GM12878 (cell line): ENCODE data around the gene ZNF582. TPM values are rescaled to one million over a fixed set of nuclear protein-coding genes. Genes with fewer than 3 reads are reported as not detected.

Experiments used
- BACH1 ChIP-seq: fragments of 450-650 bp; IDR thresholded peaks from 2 replicates; pipeline ENCODE4 v1.6.1; 2017; ENCODE audit warnings: mild to moderate bottlenecking, borderline replicate concordance
- BCL11A ChIP-seq: IDR thresholded peaks from 2 replicates; pipeline ENCODE4 v1.6.1; 2011; ENCODE audit warnings: low read depth, low read length
- CREM ChIP-seq: IDR thresholded peaks from 2 replicates; pipeline ENCODE4 v1.6.1; 2014; ENCODE audit warnings: antibody characterized with exemption, low read depth
- CUX1 ChIP-seq: IDR thresholded peaks from 2 replicates; pipeline ENCODE4 v1.6.1; 2012; ENCODE audit warnings: improper control_type of control experiment, low read depth, low read length; ENCODE audit not compliant: insufficient replicate concordance
- E2F4 ChIP-seq: IDR thresholded peaks from 2 replicates; pipeline ENCODE4 v1.6.1; 2012; ENCODE audit warnings: low read depth, low read length, improper control_type of control experiment
- IKZF2 ChIP-seq, 2 experiments: fragments of 450-650 bp; IDR thresholded peaks; 2 replicates each; pipeline ENCODE4 v1.6.1; 2017; ENCODE audit warnings: mild to moderate bottlenecking in 2 of 2, moderate library complexity in 2 of 2
- JUNB ChIP-seq: IDR thresholded peaks from 2 replicates; pipeline ENCODE4 v1.6.1; 2016; ENCODE audit warnings: antibody characterized with exemption, mild to moderate bottlenecking
- KDM1A ChIP-seq: fragments of 200-600 bp; sonication (generic); IDR thresholded peaks from 2 replicates; pipeline ENCODE4 v1.6.1; 2016; ENCODE audit warnings: borderline replicate concordance
- MEF2B ChIP-seq: fragments of 450-650 bp; IDR thresholded peaks from 2 replicates; pipeline ENCODE4 v1.6.1; 2018; ENCODE audit warnings: mild to moderate bottlenecking, moderate library complexity; ENCODE audit not compliant: partially characterized antibody, poor library complexity, severe bottlenecking
- NR2F1 ChIP-seq: fragments of 450-650 bp; conservative IDR thresholded peaks from 2 replicates; pipeline ENCODE4 v1.6.1; 2017; ENCODE audit warnings: mild to moderate bottlenecking
- RAD51 ChIP-seq: fragments of 450-650 bp; IDR thresholded peaks from 2 replicates; pipeline ENCODE4 v1.6.1; 2016; ENCODE audit warnings: moderate library complexity, mild to moderate bottlenecking, inconsistent platforms
- RB1 ChIP-seq: fragments of 450-650 bp; formaldehyde crosslinking; IDR thresholded peaks from 2 replicates; pipeline ENCODE4 v1.6.1; 2017; ENCODE audit warnings: mild to moderate bottlenecking, borderline replicate concordance
- REST ChIP-seq: IDR thresholded peaks from 2 replicates; pipeline ENCODE4 v1.6.1; 2012; ENCODE audit warnings: mild to moderate bottlenecking, low read depth, low read length
- RFX5 ChIP-seq: IDR thresholded peaks from 2 replicates; pipeline ENCODE4 v1.6.1; 2011; ENCODE audit warnings: low read depth, low read length, improper control_type of control experiment
- SREBF1 ChIP-seq: IDR thresholded peaks from 2 replicates; pipeline ENCODE4 v1.6.1; 2012; ENCODE audit warnings: mild to moderate bottlenecking, low read length
- STAT1 ChIP-seq: fragments of 450-650 bp; conservative IDR thresholded peaks from 2 replicates; pipeline ENCODE4 v1.6.1; 2014; ENCODE audit warnings: antibody characterized with exemption, mild to moderate bottlenecking
- ZNF217 ChIP-seq: fragments of 450-650 bp; IDR thresholded peaks from 2 replicates; pipeline ENCODE4 v1.6.1; 2017; ENCODE audit warnings: antibody characterized with exemption, mild to moderate bottlenecking
- ZNF384 ChIP-seq: IDR thresholded peaks from 2 replicates; pipeline ENCODE4 v1.6.1; 2012; ENCODE audit warnings: low read depth, mild to moderate bottlenecking, low read length, improper control_type of control experiment, borderline replicate concordance
- polyA plus RNA-seq, 11 experiments: library from polyadenylated mRNA; depleted of rRNA in 4 of 11; unstranded in 6 of 11; stranded (reverse) in 5 of 11; fragments of >200 nt; fragmentation: Nextera tagmentation in 4 of 11; fragmentation: Illumina TruSeq in 1 of 11; extraction: Ambion mirVana in 4 of 11; extraction: Trizol in 1 of 11; gene quantifications; 1 replicate in 1 of 11; 2 replicates in 10 of 11; pipeline versions ENCODE4 v1.2.1 to v1.2.3, GENCODE V29; 2011 to 2016; ENCODE audit warnings: inconsistent platforms in 2 of 11, missing spikeins in 2 of 11, low read depth in 1 of 11
- total RNA-seq, 4 experiments: library from RNA; depleted of rRNA in 3 of 4; stranded (reverse); fragments of >200 nt in 3 of 4; fragmentation: Illumina TruSeq in 1 of 4; extraction: Trizol in 1 of 4; gene quantifications; 2 replicates each; pipeline versions ENCODE4 v1.2.1 to v1.2.3, GENCODE V29; 2013 to 2021
- TF ChIP-seq, protein P1 (sequence below): fragments of 450-650 bp; IDR thresholded peaks from 2 replicates; pipeline ENCODE4 v1.6.1; 2016; ENCODE audit warnings: mild to moderate bottlenecking

ZNF582 gene
- total and polyA plus RNA-seq, 10 of the 15 experiments (the other 5 are each of a cell fraction or from before 2014, with no cell fraction given): 0.37 to 1.4 (median 0.85) TPM; not detected in 1

DNA sequence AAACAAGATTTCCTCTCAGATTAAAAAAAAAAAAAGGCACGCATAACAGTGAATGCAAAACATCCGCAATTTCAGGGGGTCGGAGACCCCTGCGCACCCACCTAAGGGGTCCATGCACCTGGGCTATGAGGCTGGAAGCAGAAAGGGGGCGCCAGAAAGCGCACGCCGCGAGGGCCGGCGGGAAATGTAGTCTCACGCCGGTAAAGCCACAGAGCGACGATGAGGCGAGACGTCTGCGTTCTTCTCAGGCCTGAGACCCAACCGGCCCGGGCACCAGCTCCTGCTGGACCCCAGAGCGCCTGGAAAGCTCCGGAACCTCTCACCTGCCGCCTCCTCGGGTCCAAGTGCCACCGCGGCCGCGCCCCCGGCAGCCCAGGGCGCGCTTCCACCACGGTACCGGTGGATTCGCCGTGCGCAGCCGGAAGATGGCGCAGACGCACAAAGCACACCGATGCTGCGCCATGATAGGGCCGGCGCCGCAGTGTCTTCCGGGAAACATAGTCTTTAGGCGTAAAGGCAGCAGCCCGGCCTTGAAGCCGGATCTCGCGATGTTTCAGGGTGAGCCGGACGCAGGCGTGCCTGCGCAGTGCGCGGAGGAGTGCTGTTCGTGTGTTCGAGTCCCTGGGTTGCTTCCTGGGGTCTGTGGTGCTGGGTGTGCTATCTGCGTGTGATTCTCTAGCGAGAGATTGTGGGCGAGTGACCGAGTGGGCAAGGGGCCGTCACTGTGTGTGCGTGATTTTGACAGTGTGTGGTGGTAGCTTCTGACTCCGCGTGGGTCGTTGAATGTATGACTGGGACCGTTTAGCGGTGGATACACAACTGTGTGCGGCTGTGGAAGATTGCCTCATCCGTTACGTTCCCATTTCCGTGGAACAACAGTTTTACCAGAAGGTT lies at the start of gene ZNF582 (continued):
- TF ChIP-seq CUX1 (no peak), IKZF2 (IDR thresholded peaks at IDR 0.05) (no peak), RB1 (no peak; the same call in 1 of the 2 replicates), SREBF1 (no peak; the same call in 1 of the 2 replicates), NR2F1 (no peak), KDM1A (no peak), E2F4 (no peak), ZNF384 (no peak), REST (no peak), CREM (no peak; the same call in 1 of the 2 replicates), STAT1 (peak; percentile 90), JUNB (no peak), RAD51 (no peak), RFX5 (no peak), BCL11A (no peak), MEF2B (peak; percentile 20), ZNF217 (peak; percentile 78), BACH1 (no peak)
- TF ChIP-seq, protein P1, sequence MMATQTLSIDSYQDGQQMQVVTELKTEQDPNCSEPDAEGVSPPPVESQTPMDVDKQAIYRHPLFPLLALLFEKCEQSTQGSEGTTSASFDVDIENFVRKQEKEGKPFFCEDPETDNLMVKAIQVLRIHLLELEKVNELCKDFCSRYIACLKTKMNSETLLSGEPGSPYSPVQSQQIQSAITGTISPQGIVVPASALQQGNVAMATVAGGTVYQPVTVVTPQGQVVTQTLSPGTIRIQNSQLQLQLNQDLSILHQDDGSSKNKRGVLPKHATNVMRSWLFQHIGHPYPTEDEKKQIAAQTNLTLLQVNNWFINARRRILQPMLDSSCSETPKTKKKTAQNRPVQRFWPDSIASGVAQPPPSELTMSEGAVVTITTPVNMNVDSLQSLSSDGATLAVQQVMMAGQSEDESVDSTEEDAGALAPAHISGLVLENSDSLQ: 0 out of 2 replicates have a peak, but pooled peaks have one; percentile 5
